ENCODE results near the gene CEP85L.

CEP85L gene

GRCh38 chr6:118511930-118512715 lies 139.3 kb downstream of the CEP85L start:
- H3K4me3 ChIP-seq (ENCODE audit: extremely low read depth, insufficient read depth, low read length, poor library complexity, severe bottlenecking): no peak overlapping the region
- H3K36me3 ChIP-seq (ENCODE audit: control insufficient read depth, insufficient read depth, low read length): no peaks in the 10 kb centered on the region
- no peaks in the 10 kb centered on the region for H3K9me3 ChIP-seq (ENCODE audit: control insufficient read depth, low read length)
- 92 to 94% methylated on average over 2 to 4 of the region's 4 CpGs for WGBS, 2 experiments (ENCODE audit: insufficient coverage in 2 of 2)
- H3K27ac ChIP-seq (ENCODE audit: low read depth, low read length, severe bottlenecking): no peak overlapping the region
- H3K4me1 ChIP-seq (ENCODE audit: control insufficient read depth, insufficient read depth, low read length, poor library complexity, severe bottlenecking): no peaks in the 10 kb centered on the region

- WGBS, 2 experiments (ENCODE audit: insufficient coverage in 2 of 2): 13% methylated on average over 1 of the region's 3 CpGs; no CpG with 5 or more reads in 1 of the 2 experiments
- Histone ChIP-seq H3K4me1 (ENCODE audit: control insufficient read depth, insufficient read depth, low read length, poor library complexity, severe bottlenecking) (no peaks in the 10 kb centered on the region), H3K4me3 (ENCODE audit: extremely low read depth, insufficient read depth, low read length, poor library complexity, severe bottlenecking) (no peak overlapping the region), H3K9me3 (ENCODE audit: control insufficient read depth, low read length) (no peaks in the 10 kb centered on the region), H3K36me3 (ENCODE audit: control insufficient read depth, insufficient read depth, low read length) (peaks cover 7% of the 10 kb centered on the region), H3K27ac (ENCODE audit: low read depth, low read length, severe bottlenecking) (no peak overlapping the region)
These were observed 142.3 kb downstream of the CEP85L start for GRCh38 chr6:118509009-118509617.

GRCh38 chr6:118507636-118508035 lies 143.8 kb downstream of the CEP85L start:
- no CpG with 5 or more reads among the region's 1 CpG for WGBS, 2 experiments (ENCODE audit: insufficient coverage in 2 of 2)

GRCh38 chr6:118506071-118506638 lies 145.2 kb downstream of the CEP85L start:
- Histone ChIP-seq H3K4me1 (ENCODE audit: control insufficient read depth, insufficient read depth, low read length, poor library complexity, severe bottlenecking) (no peaks in the 10 kb centered on the region), H3K36me3 (ENCODE audit: control insufficient read depth, insufficient read depth, low read length) (peaks cover 11% of the 10 kb centered on the region), H3K9me3 (ENCODE audit: control insufficient read depth, low read length) (no peaks in the 10 kb centered on the region), H3K4me3 (ENCODE audit: extremely low read depth, insufficient read depth, low read length, poor library complexity, severe bottlenecking) (no peak overlapping the region), H3K27ac (ENCODE audit: low read depth, low read length, severe bottlenecking) (no peak overlapping the region)
- 92 to 94% methylated on average over 2 of the region's 5 CpGs for WGBS, 2 experiments (ENCODE audit: insufficient coverage in 2 of 2)

More at GRCh38 chr6:118507636-118508035, 143.8 kb downstream of the CEP85L start:
- H3K9me3 ChIP-seq (ENCODE audit: control insufficient read depth, low read length): no peaks in the 10 kb centered on the region
- H3K27ac ChIP-seq (ENCODE audit: low read depth, low read length, severe bottlenecking): no peak overlapping the region
- H3K4me3 ChIP-seq (ENCODE audit: extremely low read depth, insufficient read depth, low read length, poor library complexity, severe bottlenecking): no peak overlapping the region
- H3K4me1 ChIP-seq (ENCODE audit: control insufficient read depth, insufficient read depth, low read length, poor library complexity, severe bottlenecking): no peaks in the 10 kb centered on the region
- H3K36me3 ChIP-seq (ENCODE audit: control insufficient read depth, insufficient read depth, low read length): peaks cover 8% of the 10 kb centered on the region

- no CpG with 5 or more reads among the region's 2 CpGs for WGBS, 2 experiments (ENCODE audit: insufficient coverage in 2 of 2)
- Histone ChIP-seq H3K4me3 (ENCODE audit: extremely low read depth, insufficient read depth, low read length, poor library complexity, severe bottlenecking) (no peak overlapping the region), H3K36me3 (ENCODE audit: control insufficient read depth, insufficient read depth, low read length) (peaks cover 11% of the 10 kb centered on the region), H3K27ac (ENCODE audit: low read depth, low read length, severe bottlenecking) (no peak overlapping the region), H3K4me1 (ENCODE audit: control insufficient read depth, insufficient read depth, low read length, poor library complexity, severe bottlenecking) (no peaks in the 10 kb centered on the region), H3K9me3 (ENCODE audit: control insufficient read depth, low read length) (no peaks in the 10 kb centered on the region)
These were observed 145.7 kb downstream of the CEP85L start for GRCh38 chr6:118505656-118506055.

GRCh38 chr6:118504611-118505010 lies 146.8 kb downstream of the CEP85L start:
- H3K9me3 ChIP-seq (ENCODE audit: control insufficient read depth, low read length): no peaks in the 10 kb centered on the region

GRCh38 chr6:118502169-118502568 lies 149.2 kb downstream of the CEP85L start:
- Histone ChIP-seq H3K4me1 (ENCODE audit: control insufficient read depth, insufficient read depth, low read length, poor library complexity, severe bottlenecking) (no peaks in the 10 kb centered on the region), H3K9me3 (ENCODE audit: control insufficient read depth, low read length) (no peaks in the 10 kb centered on the region), H3K27ac (ENCODE audit: low read depth, low read length, severe bottlenecking) (no peak overlapping the region), H3K4me3 (ENCODE audit: extremely low read depth, insufficient read depth, low read length, poor library complexity, severe bottlenecking) (no peak overlapping the region), H3K36me3 (ENCODE audit: control insufficient read depth, insufficient read depth, low read length) (peaks cover 11% of the 10 kb centered on the region)
- WGBS, 2 experiments (ENCODE audit: insufficient coverage in 2 of 2): 22% methylated on average over 1 of the region's 2 CpGs; no CpG with 5 or more reads in 1 of the 2 experiments

More at GRCh38 chr6:118504611-118505010, 146.8 kb downstream of the CEP85L start:
- WGBS, 2 experiments (ENCODE audit: insufficient coverage in 2 of 2): no CpG with 5 or more reads among the region's 2 CpGs
- Histone ChIP-seq H3K27ac (ENCODE audit: low read depth, low read length, severe bottlenecking) (no peak overlapping the region), H3K4me3 (ENCODE audit: extremely low read depth, insufficient read depth, low read length, poor library complexity, severe bottlenecking) (no peak overlapping the region), H3K36me3 (ENCODE audit: control insufficient read depth, insufficient read depth, low read length) (peaks cover 11% of the 10 kb centered on the region), H3K4me1 (ENCODE audit: control insufficient read depth, insufficient read depth, low read length, poor library complexity, severe bottlenecking) (no peaks in the 10 kb centered on the region)

GRCh38 chr6:118501765-118502164 lies 149.6 kb downstream of the CEP85L start:
- H3K27ac ChIP-seq (ENCODE audit: low read depth, low read length, severe bottlenecking): no peak overlapping the region
- no peaks in the 10 kb centered on the region for H3K9me3 ChIP-seq (ENCODE audit: control insufficient read depth, low read length)

GRCh38 chr6:118501099-118501498 lies 150.3 kb downstream of the CEP85L start:
- no peaks in the 10 kb centered on the region for H3K4me1 ChIP-seq (ENCODE audit: control insufficient read depth, insufficient read depth, low read length, poor library complexity, severe bottlenecking)
- H3K9me3 ChIP-seq (ENCODE audit: control insufficient read depth, low read length): no peaks in the 10 kb centered on the region
- peaks cover 11% of the 10 kb centered on the region for H3K36me3 ChIP-seq (ENCODE audit: control insufficient read depth, insufficient read depth, low read length)
- 98 to 100% methylated on average over 4 of the region's 5 CpGs for WGBS, 2 experiments (ENCODE audit: insufficient coverage in 2 of 2)
- no peak overlapping the region for H3K4me3 ChIP-seq (ENCODE audit: extremely low read depth, insufficient read depth, low read length, poor library complexity, severe bottlenecking)
- no peak overlapping the region for H3K27ac ChIP-seq (ENCODE audit: low read depth, low read length, severe bottlenecking)

More at GRCh38 chr6:118501765-118502164, 149.6 kb downstream of the CEP85L start:
- 80% methylated on average over 1 of the region's 1 CpG; no CpG with 5 or more reads in 1 of the 2 experiments for WGBS, 2 experiments (ENCODE audit: insufficient coverage in 2 of 2)
- Histone ChIP-seq H3K4me1 (ENCODE audit: control insufficient read depth, insufficient read depth, low read length, poor library complexity, severe bottlenecking) (no peaks in the 10 kb centered on the region), H3K4me3 (ENCODE audit: extremely low read depth, insufficient read depth, low read length, poor library complexity, severe bottlenecking) (no peak overlapping the region), H3K36me3 (ENCODE audit: control insufficient read depth, insufficient read depth, low read length) (peaks cover 11% of the 10 kb centered on the region)

- H3K27ac ChIP-seq (ENCODE audit: low read depth, low read length, severe bottlenecking): no peak overlapping the region
- WGBS, 2 experiments (ENCODE audit: insufficient coverage in 2 of 2): 90 to 95% methylated on average over 8 to 10 of the region's 10 CpGs
- H3K36me3 ChIP-seq (ENCODE audit: control insufficient read depth, insufficient read depth, low read length): peaks cover 12% of the 10 kb centered on the region
- no peak overlapping the region for H3K4me3 ChIP-seq (ENCODE audit: extremely low read depth, insufficient read depth, low read length, poor library complexity, severe bottlenecking)
- no peaks in the 10 kb centered on the region for H3K9me3 ChIP-seq (ENCODE audit: control insufficient read depth, low read length)
- no peaks in the 10 kb centered on the region for H3K4me1 ChIP-seq (ENCODE audit: control insufficient read depth, insufficient read depth, low read length, poor library complexity, severe bottlenecking)
These were observed 151.0 kb downstream of the CEP85L start for GRCh38 chr6:118500130-118501015.

Measured in mesodermal cell (in vitro differentiated cells).